GM10847 (cell line): Measurements from ENCODE around the gene DAB2IP.

Experiments used
- POLR2A ChIP-seq: IDR thresholded peaks from 2 replicates; pipeline ENCODE4 v1.6.1; 2011; ENCODE audit not compliant: insufficient read length; ENCODE audit errors: extremely low read depth

Gene DAB2IP

GRCh38 chr9:121637713-121638220 lies 13.7 kb upstream of the DAB2IP start:
- TF ChIP-seq POLR2A, result no peak

- no peak for TF ChIP-seq POLR2A
These were observed 13.0 kb upstream of the DAB2IP start for GRCh38 chr9:121638399-121638798.

GRCh38 chr9:121638901-121639592 lies 12.4 kb upstream of the DAB2IP start:
- TF ChIP-seq POLR2A, result no peak

GRCh38 chr9:121639619-121640018 lies 11.8 kb upstream of the DAB2IP start:
- TF ChIP-seq POLR2A, result no peak

DNA sequence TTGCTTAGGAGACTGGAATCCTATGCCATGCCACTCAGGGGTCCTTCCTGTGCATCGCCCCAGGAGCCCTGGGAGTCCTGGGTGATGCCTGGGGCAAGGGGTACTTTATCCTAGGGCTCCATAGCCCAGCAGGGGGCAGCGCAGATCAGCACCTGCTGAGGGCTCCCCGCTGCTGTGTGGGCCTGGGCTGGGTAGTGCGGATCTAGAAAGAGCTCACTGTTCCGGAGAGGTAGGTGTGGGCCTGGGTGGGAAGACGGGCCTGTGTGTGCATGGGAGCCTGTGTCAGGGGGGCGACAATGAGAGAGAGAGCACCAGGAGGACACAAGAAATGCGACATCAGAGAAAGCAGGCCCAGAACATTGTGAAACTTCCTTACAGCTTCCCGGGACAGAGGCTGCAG lies 11.4 kb upstream of the DAB2IP start:
- no peak for TF ChIP-seq POLR2A

GRCh38 chr9:121640491-121641223 lies 10.8 kb upstream of the DAB2IP start:
- no peak for TF ChIP-seq POLR2A

GRCh38 chr9:121641224-121641611 lies 10.2 kb upstream of the DAB2IP start:
- no peak for TF ChIP-seq POLR2A

- no peak for TF ChIP-seq POLR2A
These were observed 8.7 kb upstream of the DAB2IP start for GRCh38 chr9:121642758-121643157.

- no peak for TF ChIP-seq POLR2A
These were observed 8.0 kb upstream of the DAB2IP start for GRCh38 chr9:121643473-121643872.

- no peak for TF ChIP-seq POLR2A
These were observed 6.4 kb upstream of the DAB2IP start for GRCh38 chr9:121645003-121645402.

DNA sequence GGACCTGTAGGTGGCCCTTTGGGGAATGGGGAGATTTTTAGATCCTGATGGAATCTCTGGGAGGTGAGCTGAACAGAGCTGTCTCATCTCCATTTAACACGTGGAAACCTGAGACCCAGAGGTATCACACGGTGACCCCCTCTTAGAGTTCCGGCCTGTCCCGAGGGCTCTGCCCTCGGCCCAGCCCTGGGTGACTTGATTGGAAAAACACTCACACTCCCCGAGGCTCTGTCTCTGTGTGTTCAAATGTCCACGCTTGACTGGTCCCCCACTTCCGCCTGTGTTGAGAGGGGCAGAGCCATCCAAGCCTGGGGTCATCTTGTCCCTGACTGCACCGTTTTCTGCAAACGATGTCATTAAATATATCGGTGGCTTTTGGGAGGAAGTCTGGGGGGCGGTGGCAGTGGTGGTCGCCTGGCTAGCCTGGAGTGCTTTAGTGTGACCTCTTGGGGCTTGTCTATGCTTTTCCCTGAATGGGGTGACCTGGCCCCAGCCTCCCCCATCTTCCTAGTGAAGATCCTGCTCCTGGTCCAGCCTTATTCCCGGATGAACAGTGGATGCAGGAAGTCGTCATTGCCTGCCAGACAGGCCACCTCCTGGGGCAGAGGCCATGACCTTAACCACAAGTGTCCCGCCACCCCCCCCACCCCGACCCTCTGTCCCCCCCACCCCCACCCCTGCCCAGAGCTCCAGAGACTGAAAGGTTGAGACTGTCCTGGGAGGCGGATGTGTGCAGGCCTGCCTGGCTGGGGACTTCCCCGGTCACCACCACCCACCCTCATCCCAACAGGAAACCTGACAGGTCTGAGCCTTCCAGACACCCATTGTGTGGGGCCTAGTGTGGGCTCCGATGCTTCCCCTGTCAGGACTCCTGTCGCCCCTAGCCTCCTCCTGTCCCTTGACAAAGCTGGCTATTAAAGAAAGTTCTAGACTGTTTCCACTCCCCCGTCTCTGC lies 5.3 kb upstream of the DAB2IP start:
- TF ChIP-seq POLR2A, result no peak

DNA sequence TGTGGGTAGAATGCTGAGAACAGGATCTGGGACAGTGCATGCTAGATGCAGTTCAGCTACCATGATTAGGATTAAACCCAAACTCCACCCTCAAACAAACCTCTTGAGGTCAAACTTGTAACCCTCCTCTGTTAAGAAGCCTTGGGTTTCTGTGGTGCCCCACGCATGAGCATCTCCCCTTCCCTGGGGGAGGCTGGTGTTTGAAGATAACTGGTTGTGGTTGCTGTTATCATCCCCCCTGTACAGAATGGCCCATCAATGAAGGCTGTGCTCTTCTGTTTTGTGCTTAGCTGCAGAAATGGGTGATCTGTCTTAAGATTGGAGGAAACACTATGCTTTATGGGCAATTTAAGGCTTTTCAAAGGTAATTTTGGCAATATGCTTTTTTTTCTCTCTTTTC lies 4.4 kb upstream of the DAB2IP start:
- TF ChIP-seq POLR2A, result no peak

GRCh38 chr9:121648172-121648571 lies 3.3 kb upstream of the DAB2IP start:
- no peak for TF ChIP-seq POLR2A

- no peak for TF ChIP-seq POLR2A
These were observed 2.6 kb upstream of the DAB2IP start for GRCh38 chr9:121648799-121649198.

- TF ChIP-seq POLR2A, result no peak
These were observed 1.8 kb upstream of the DAB2IP start for GRCh38 chr9:121649476-121650216.
